Large intestine (tissue), 3 donors: ENCODE results near the gene APOD. TPM values are rescaled to one million over a fixed set of nuclear protein-coding genes. Genes with fewer than 3 reads are reported as not detected.
A peak's percentile ranks its signal among the peaks of the same experiment; 100 is the strongest.
"Not testable (repeated sequence)": the region's sequence is repeated elsewhere in the genome, so short reads cannot be mapped to it uniquely, and the experiment has no call there.

ENCODE experiments used
- DNase-seq, 2 donors: peaks; one replicate each; pipeline versions ENCODE4 v3.0.0 to v3.0.0-alpha.2; 2013
- H3K27ac ChIP-seq: one replicate; pipeline ENCODE4 v1.5.1; 2013; ENCODE audit warnings: low read length
- H3K27me3 ChIP-seq: 2 replicates; pipeline ENCODE4 v1.6.1; 2013; ENCODE audit warnings: low read length; ENCODE audit not compliant: control insufficient read depth, insufficient read depth
- H3K36me3 ChIP-seq: 2 replicates; pipeline ENCODE4 v1.6.1; 2013; ENCODE audit warnings: low read length; ENCODE audit not compliant: control insufficient read depth, insufficient read depth
- H3K4me1 ChIP-seq: one replicate; pipeline ENCODE4 v1.6.1; 2013; ENCODE audit warnings: low read length; ENCODE audit not compliant: control insufficient read depth, insufficient read depth
- H3K4me3 ChIP-seq: one replicate; pipeline ENCODE4 v1.5.1; 2013; ENCODE audit warnings: low read length
- H3K9me3 ChIP-seq: one replicate; pipeline ENCODE4 v1.6.1; 2013; ENCODE audit warnings: mild to moderate bottlenecking, low read depth, low read length, moderate library complexity; ENCODE audit not compliant: control insufficient read depth
- WGBS: methylation state at CpG from one replicate; pipeline ENCODE4 v1.1.5; 2013; ENCODE audit warnings: low lambda C conversion rate; ENCODE audit not compliant: insufficient coverage; 5-methylcytosine and 5-hydroxymethylcytosine counted together
- polyA plus RNA-seq: library from polyadenylated mRNA; unstranded; fragments of 120-200 nt; gene quantifications from one replicate; pipeline ENCODE4 v1.2.1, GENCODE V29; 2013

APOD gene
- polyA plus RNA-seq, 1 donor = 12.6 TPM

GRCh38 chr3:195617784-195618659 lies 34.3 kb upstream of the APOD start:
- H3K27ac ChIP-seq, H3K36me3 ChIP-seq, H3K9me3 ChIP-seq, H3K27me3 ChIP-seq: not testable (repeated sequence)
- no CpG with 5 or more reads among the region's 28 CpGs for WGBS
- DNase-seq = peak in 1 of 2 donors; percentile 37
- Histone ChIP-seq H3K4me3 (peak overlapping the region; percentile 25), H3K4me1 (peaks cover 20% of the 10 kb centered on the region)

GRCh38 chr3:195617134-195617533 lies 33.4 kb upstream of the APOD start:
- H3K36me3 ChIP-seq, DNase-seq, H3K9me3 ChIP-seq, H3K27me3 ChIP-seq: not testable (repeated sequence)
- Histone ChIP-seq H3K4me3 (peak overlapping the region; percentile 2), H3K27ac (peak overlapping the region; percentile 72), H3K4me1 (peaks cover 20% of the 10 kb centered on the region)
- whole genome bisulfite sequencing = no CpG with 5 or more reads among the region's 5 CpGs

DNA sequence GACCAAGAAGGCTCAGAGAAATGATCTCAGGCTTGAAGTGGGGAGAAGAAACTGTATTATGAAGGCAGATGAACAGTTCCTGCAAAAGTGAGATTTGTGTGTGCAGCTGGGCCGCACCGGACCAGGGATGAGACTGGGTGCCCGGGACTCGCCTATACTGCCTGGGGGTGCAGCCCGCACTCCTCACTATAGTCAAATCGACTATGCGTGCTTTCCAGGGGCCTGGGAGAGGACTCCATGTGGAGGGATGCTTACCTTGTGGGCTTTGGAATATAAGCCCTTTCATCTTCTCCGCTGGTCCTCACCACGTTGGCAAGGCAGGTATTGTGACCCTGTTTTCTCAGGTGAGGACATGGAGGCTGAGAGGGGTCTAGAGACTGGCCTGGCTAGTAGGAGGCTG lies 32.9 kb upstream of the APOD start:
- peak overlapping the region; percentile 72 for H3K27ac ChIP-seq
- H3K4me3 ChIP-seq = peak overlapping the region; percentile 2
- DNase-seq = peak in 1 of 2 donors; percentile 43
- no CpG with 5 or more reads among the region's 9 CpGs for WGBS
- no peaks in the 10 kb centered on the region for H3K9me3 ChIP-seq
- H3K27me3 ChIP-seq = no peaks in the 10 kb centered on the region
- H3K4me1 ChIP-seq = peaks cover 20% of the 10 kb centered on the region
- H3K36me3 ChIP-seq = no peaks in the 10 kb centered on the region

DNA sequence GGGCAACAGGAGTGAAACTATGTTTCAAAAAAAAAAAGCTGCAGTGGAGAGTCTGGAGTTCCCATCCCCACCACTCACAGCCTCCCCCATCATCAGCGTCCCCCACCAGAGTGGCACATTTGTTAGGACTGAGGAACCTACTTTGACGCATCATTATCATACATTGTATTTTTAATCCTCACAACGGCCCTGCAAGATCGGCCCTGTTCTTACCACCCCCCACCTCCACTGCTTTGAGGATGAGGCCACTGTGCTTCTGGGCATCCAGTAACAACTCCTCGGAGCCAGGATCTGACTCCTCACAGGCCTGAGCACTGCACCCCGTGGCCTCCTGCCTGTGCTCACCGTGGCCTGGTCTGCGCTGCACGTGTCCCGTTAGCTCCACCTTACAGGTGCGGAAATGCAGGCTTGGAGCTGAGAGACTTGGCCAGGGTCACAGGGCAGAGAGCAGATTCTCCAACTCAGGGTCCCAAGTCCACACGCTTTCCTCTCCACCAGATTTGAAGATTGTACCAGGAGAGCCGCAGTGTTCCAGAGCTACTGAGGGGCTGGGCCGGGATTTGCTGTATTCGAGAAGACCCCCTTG lies 32.3 kb upstream of the APOD start:
- Histone ChIP-seq H3K4me1 (peaks cover 20% of the 10 kb centered on the region), H3K27ac (peak overlapping the region; percentile 72)
- not testable (repeated sequence) for H3K36me3 ChIP-seq, H3K27me3 ChIP-seq, H3K9me3 ChIP-seq, H3K4me3 ChIP-seq
- no CpG with 5 or more reads among the region's 15 CpGs for WGBS
- DNase-seq = peak in 1 of 2 donors; percentile 55

- H3K9me3 ChIP-seq, H3K4me3 ChIP-seq, H3K27me3 ChIP-seq, H3K36me3 ChIP-seq: not testable (repeated sequence)
- peak; percentile 64 to 90 for DNase-seq
- peak overlapping the region; percentile 58 for H3K27ac ChIP-seq
- peaks cover 20% of the 10 kb centered on the region for H3K4me1 ChIP-seq
- 40% methylated on average over 3 of the region's 16 CpGs for WGBS
Measured at GRCh38 chr3:195614672-195615504, 31.1 kb upstream of the APOD start.

DNA sequence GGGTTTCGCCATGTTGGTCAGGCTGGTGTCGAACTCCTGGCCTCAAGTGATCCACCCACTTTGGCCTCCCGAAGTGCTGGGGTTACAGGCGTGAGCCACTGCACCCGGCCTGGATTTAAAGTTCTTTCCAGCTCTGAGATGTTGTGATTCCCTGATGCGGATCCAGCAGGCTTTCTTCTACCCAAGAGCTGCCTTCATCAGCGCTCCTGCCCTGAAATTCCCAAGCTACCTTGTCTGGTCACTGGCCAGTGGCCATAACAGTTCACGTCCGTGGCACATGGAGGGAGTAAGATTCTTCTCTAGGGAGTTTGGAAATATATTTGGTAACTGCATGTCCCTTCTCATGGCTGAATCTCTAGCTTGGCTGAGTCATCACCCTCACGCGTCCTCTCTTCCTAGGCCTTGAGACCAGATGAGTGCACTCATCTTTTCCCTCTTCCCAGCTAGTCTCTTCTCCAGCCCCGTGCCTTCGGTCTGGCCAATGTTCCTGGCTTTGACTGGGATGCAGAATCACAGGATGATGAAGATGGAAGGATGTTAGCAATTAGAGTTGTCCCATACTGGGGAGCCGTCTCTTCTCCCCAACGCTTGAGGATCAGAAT lies 29.8 kb upstream of the APOD start:
- Histone ChIP-seq H3K36me3 (no peaks in the 10 kb centered on the region), H3K27ac (peak overlapping the region; percentile 30), H3K4me1 (peaks cover 20% of the 10 kb centered on the region), H3K9me3 (peaks cover 3% of the 10 kb centered on the region), H3K4me3 (no peak overlapping the region), H3K27me3 (no peaks in the 10 kb centered on the region)
- WGBS = no CpG with 5 or more reads among the region's 15 CpGs
- no peak for DNase-seq

- Histone ChIP-seq H3K27ac (no peak overlapping the region), H3K9me3 (peaks cover 3% of the 10 kb centered on the region), H3K4me1 (peaks cover 20% of the 10 kb centered on the region), H3K4me3 (no peak overlapping the region), H3K36me3 (no peaks in the 10 kb centered on the region), H3K27me3 (no peaks in the 10 kb centered on the region)
- WGBS = no CpG with 5 or more reads among the region's 8 CpGs
- DNase-seq = peak in 1 of 2 donors; percentile 11
Measured at GRCh38 chr3:195612075-195612800, 28.5 kb upstream of the APOD start.

GRCh38 chr3:195609229-195609628 lies 25.5 kb upstream of the APOD start:
- H3K27me3 ChIP-seq = no peaks in the 10 kb centered on the region
- H3K4me1 ChIP-seq = peaks cover 2% of the 10 kb centered on the region
- no peak overlapping the region for H3K27ac ChIP-seq
- no peaks in the 10 kb centered on the region for H3K36me3 ChIP-seq
- H3K4me3 ChIP-seq = no peak overlapping the region
- H3K9me3 ChIP-seq = peaks cover 8% of the 10 kb centered on the region
- no peak for DNase-seq
- 100% methylated on average over 1 of the region's 3 CpGs for WGBS

- peaks cover 10% of the 10 kb centered on the region for H3K9me3 ChIP-seq
- no CpG with 5 or more reads among the region's 2 CpGs for WGBS
Measured at GRCh38 chr3:195601785-195602184, 18.0 kb upstream of the APOD start.

More at GRCh38 chr3:195601785-195602184, 18.0 kb upstream of the APOD start:
- not testable (repeated sequence) for H3K36me3 ChIP-seq, H3K4me3 ChIP-seq, H3K27me3 ChIP-seq, DNase-seq, H3K27ac ChIP-seq, H3K4me1 ChIP-seq
